ENCODE measurements around the gene SLC15A1. TPM values are rescaled to one million over a fixed set of nuclear protein-coding genes. Genes with fewer than 3 reads are reported as not detected.

SLC15A1 gene
- total RNA-seq, 1 donor from 2014 or later, result not detected

- TF ChIP-seq, protein P1, sequence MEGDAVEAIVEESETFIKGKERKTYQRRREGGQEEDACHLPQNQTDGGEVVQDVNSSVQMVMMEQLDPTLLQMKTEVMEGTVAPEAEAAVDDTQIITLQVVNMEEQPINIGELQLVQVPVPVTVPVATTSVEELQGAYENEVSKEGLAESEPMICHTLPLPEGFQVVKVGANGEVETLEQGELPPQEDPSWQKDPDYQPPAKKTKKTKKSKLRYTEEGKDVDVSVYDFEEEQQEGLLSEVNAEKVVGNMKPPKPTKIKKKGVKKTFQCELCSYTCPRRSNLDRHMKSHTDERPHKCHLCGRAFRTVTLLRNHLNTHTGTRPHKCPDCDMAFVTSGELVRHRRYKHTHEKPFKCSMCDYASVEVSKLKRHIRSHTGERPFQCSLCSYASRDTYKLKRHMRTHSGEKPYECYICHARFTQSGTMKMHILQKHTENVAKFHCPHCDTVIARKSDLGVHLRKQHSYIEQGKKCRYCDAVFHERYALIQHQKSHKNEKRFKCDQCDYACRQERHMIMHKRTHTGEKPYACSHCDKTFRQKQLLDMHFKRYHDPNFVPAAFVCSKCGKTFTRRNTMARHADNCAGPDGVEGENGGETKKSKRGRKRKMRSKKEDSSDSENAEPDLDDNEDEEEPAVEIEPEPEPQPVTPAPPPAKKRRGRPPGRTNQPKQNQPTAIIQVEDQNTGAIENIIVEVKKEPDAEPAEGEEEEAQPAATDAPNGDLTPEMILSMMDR (IDR thresholded peaks at IDR 0.05; ENCODE audit: insufficient read depth, low read length, severe bottlenecking), result no peak
- Histone ChIP-seq H3K4me3 (ENCODE audit: low read depth, low read length) (no peak overlapping the region), H3K27me3 (ENCODE audit: control insufficient read depth, insufficient read depth, low read length) (no peaks in the 10 kb centered on the region), H3K36me3 (ENCODE audit: control insufficient read depth, insufficient read depth, low read length) (no peaks in the 10 kb centered on the region)
- FAIRE-seq (no peak), DNase-seq (ENCODE audit: low read depth) (no peak)
Observed at GRCh38 chr13:98657506-98658085, 94.9 kb downstream of the SLC15A1 start.

DNA sequence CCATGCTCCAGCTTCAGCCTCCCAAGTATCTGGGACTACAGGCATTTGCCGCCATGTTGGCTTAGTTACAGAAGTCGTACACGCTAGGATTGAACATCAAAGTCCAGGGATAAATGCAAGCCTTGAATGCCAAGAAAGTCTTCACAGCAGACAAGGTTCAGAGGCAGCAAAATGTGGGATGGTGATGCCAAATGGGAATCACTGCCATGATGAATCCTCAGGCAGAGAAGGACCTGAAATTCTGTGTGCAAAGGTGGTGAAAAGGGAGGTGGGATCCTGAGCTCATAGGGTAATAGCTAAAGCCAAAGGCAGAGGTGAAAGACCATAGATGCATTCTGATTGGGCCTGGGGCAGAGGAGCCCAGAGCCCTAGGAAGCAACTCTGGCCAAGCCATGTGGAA lies 96.2 kb downstream of the SLC15A1 start:
- DNase-seq (ENCODE audit: low read depth), result no peak

GRCh38 chr13:98653463-98653985 lies 98.9 kb downstream of the SLC15A1 start:
- DNase-seq (ENCODE audit: low read depth) (peak; percentile 80), FAIRE-seq (no peak)
- Histone ChIP-seq H3K27me3 (ENCODE audit: control insufficient read depth, insufficient read depth, low read length) (no peaks in the 10 kb centered on the region), H3K36me3 (ENCODE audit: control insufficient read depth, insufficient read depth, low read length) (no peaks in the 10 kb centered on the region), H3K4me3 (ENCODE audit: low read depth, low read length) (no peak overlapping the region)
- TF ChIP-seq, protein P1 (IDR thresholded peaks at IDR 0.05; ENCODE audit: insufficient read depth, low read length, severe bottlenecking), result peak; percentile 88

More for the DNA sequence above, 96.2 kb downstream of the SLC15A1 start:
- TF ChIP-seq, protein P1 (IDR thresholded peaks at IDR 0.05; ENCODE audit: insufficient read depth, low read length, severe bottlenecking), result no peak
- no peak for FAIRE-seq
- no peak overlapping the region for H3K4me3 ChIP-seq (ENCODE audit: low read depth, low read length)
- no peaks in the 10 kb centered on the region for H3K27me3 ChIP-seq (ENCODE audit: control insufficient read depth, insufficient read depth, low read length)
- H3K36me3 ChIP-seq (ENCODE audit: control insufficient read depth, insufficient read depth, low read length), result no peaks in the 10 kb centered on the region

- DNase-seq (ENCODE audit: low read depth) (no peak), FAIRE-seq (no peak)
- Histone ChIP-seq H3K4me3 (ENCODE audit: low read depth, low read length) (no peak overlapping the region), H3K27me3 (ENCODE audit: control insufficient read depth, insufficient read depth, low read length) (no peaks in the 10 kb centered on the region), H3K36me3 (ENCODE audit: control insufficient read depth, insufficient read depth, low read length) (no peaks in the 10 kb centered on the region)
- TF ChIP-seq, protein P1 (IDR thresholded peaks at IDR 0.05; ENCODE audit: insufficient read depth, low read length, severe bottlenecking), result no peak
Observed at GRCh38 chr13:98652721-98653462, 99.6 kb downstream of the SLC15A1 start.

- Histone ChIP-seq H3K36me3 (ENCODE audit: control insufficient read depth, insufficient read depth, low read length) (no peaks in the 10 kb centered on the region), H3K27me3 (ENCODE audit: control insufficient read depth, insufficient read depth, low read length) (no peaks in the 10 kb centered on the region), H3K4me3 (ENCODE audit: low read depth, low read length) (no peak overlapping the region)
- DNase-seq (ENCODE audit: low read depth) (no peak), FAIRE-seq (no peak)
- TF ChIP-seq, protein P1 (IDR thresholded peaks at IDR 0.05; ENCODE audit: insufficient read depth, low read length, severe bottlenecking), result no peak
Observed at GRCh38 chr13:98652276-98652675, 100.2 kb downstream of the SLC15A1 start.

Data from bronchial epithelial cell (primary cell).